ENCODE results near the gene LRRC23.
"Not testable (repeated sequence)": the region's sequence is repeated elsewhere in the genome, so short reads cannot be mapped to it uniquely, and the experiment has no call there.

DNA sequence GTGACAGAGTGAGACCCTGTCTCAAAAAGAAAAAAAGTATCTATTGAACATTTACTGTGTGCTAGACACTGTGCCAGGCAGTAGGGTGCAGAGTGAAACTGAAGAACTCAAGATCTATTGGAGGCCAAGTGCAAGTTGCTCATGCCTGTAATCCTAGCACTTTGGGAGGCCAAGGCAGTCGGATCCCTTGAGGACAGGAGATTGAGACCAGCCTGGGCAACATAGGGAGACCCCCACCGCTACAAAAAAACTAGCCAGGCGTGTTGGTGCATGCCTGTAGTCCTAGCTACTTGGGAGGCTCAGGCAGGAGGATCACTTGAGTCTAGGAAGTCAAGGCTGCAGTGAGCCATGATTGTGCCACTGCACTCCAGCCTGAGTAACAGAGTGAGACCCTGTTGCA, 11.9 kb upstream of the LRRC23 start:
- TF ChIP-seq, protein P1, sequence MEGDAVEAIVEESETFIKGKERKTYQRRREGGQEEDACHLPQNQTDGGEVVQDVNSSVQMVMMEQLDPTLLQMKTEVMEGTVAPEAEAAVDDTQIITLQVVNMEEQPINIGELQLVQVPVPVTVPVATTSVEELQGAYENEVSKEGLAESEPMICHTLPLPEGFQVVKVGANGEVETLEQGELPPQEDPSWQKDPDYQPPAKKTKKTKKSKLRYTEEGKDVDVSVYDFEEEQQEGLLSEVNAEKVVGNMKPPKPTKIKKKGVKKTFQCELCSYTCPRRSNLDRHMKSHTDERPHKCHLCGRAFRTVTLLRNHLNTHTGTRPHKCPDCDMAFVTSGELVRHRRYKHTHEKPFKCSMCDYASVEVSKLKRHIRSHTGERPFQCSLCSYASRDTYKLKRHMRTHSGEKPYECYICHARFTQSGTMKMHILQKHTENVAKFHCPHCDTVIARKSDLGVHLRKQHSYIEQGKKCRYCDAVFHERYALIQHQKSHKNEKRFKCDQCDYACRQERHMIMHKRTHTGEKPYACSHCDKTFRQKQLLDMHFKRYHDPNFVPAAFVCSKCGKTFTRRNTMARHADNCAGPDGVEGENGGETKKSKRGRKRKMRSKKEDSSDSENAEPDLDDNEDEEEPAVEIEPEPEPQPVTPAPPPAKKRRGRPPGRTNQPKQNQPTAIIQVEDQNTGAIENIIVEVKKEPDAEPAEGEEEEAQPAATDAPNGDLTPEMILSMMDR (conservative IDR thresholded peaks at IDR 0.05 in 1 of 2, IDR thresholded peaks at IDR 0.05 in 1 of 2; ENCODE audit: low read depth in 1 of 2, low read length in 2 of 2) = not testable (repeated sequence)
- not testable (repeated sequence) for TF ChIP-seq EZH2 (IDR thresholded peaks at IDR 0.05; ENCODE audit: low read length, missing control alignments)

All from fibroblast of lung (primary cell).